ENCODE data around the gene PRDM5. TPM values are rescaled to one million over a fixed set of nuclear protein-coding genes. Genes with fewer than 3 reads are reported as not detected.

The PRDM5 gene
- total RNA-seq, 2 donors from 2014 or later = 9.2 to 9.3 TPM

- intact Hi-C loops (cut with DNase I) = no loop called here
- Histone ChIP-seq H3K4me3 (no peak overlapping the region), H3K9me3 (no peaks in the 10 kb centered on the region)
These were observed 5.6 kb downstream of the PRDM5 start for GRCh38 chr4:120916937-120917336.

GRCh38 chr4:120915336-120915735, 7.2 kb downstream of the PRDM5 start:
- no peak overlapping the region for H3K27ac ChIP-seq
- intact Hi-C loops (cut with DNase I) = no loop called here
- no peak for DNase-seq
- TF ChIP-seq CTCF (IDR thresholded peaks at IDR 0.05) = no peak
- H3K27me3 ChIP-seq = no peaks in the 10 kb centered on the region
- no peak overlapping the region for H3K4me3 ChIP-seq
- H3K36me3 ChIP-seq = no peaks in the 10 kb centered on the region
- no peaks in the 10 kb centered on the region for H3K9me3 ChIP-seq
- no peaks in the 10 kb centered on the region for H3K4me1 ChIP-seq
- H3K9ac ChIP-seq (ENCODE audit: low read depth in 2 of 2, low read length in 2 of 2) = no peak overlapping the region

More at GRCh38 chr4:120916937-120917336, 5.6 kb downstream of the PRDM5 start:
- H3K4me1 ChIP-seq = no peaks in the 10 kb centered on the region
- no peak for DNase-seq
- no peak for TF ChIP-seq CTCF (IDR thresholded peaks at IDR 0.05)
- no peak overlapping the region for H3K9ac ChIP-seq (ENCODE audit: low read depth in 2 of 2, low read length in 2 of 2)
- H3K27ac ChIP-seq = no peak overlapping the region
- H3K27me3 ChIP-seq = no peaks in the 10 kb centered on the region
- no peaks in the 10 kb centered on the region for H3K36me3 ChIP-seq

- no peak for DNase-seq
- Histone ChIP-seq H3K27me3 (no peaks in the 10 kb centered on the region), H3K4me1 (no peaks in the 10 kb centered on the region), H3K27ac (no peak overlapping the region), H3K4me3 (no peak overlapping the region), H3K36me3 (no peaks in the 10 kb centered on the region), H3K9ac (ENCODE audit: low read depth in 2 of 2, low read length in 2 of 2) (no peak overlapping the region), H3K9me3 (no peaks in the 10 kb centered on the region)
- intact Hi-C loops (cut with DNase I) = no loop called here
- no peak for TF ChIP-seq CTCF (IDR thresholded peaks at IDR 0.05)
These were observed 19.1 kb downstream of the PRDM5 start for GRCh38 chr4:120903419-120903818.

- H3K4me3 ChIP-seq = no peak overlapping the region
- no peak overlapping the region for H3K9ac ChIP-seq (ENCODE audit: low read depth in 2 of 2, low read length in 2 of 2)
- intact Hi-C loops (cut with DNase I) = no loop called here
- no peaks in the 10 kb centered on the region for H3K27me3 ChIP-seq
- no peaks in the 10 kb centered on the region for H3K9me3 ChIP-seq
- no peak for DNase-seq
- no peaks in the 10 kb centered on the region for H3K36me3 ChIP-seq
- no peak overlapping the region for H3K27ac ChIP-seq
- TF ChIP-seq CTCF (IDR thresholded peaks at IDR 0.05) = no peak
- H3K4me1 ChIP-seq = no peaks in the 10 kb centered on the region
These were observed 19.6 kb downstream of the PRDM5 start for GRCh38 chr4:120902925-120903324.

- no peaks in the 10 kb centered on the region for H3K36me3 ChIP-seq
- no peak overlapping the region for H3K9ac ChIP-seq (ENCODE audit: low read depth in 2 of 2, low read length in 2 of 2)
- TF ChIP-seq CTCF (IDR thresholded peaks at IDR 0.05) = no peak
- DNase-seq = no peak
- intact Hi-C loops (cut with DNase I) = no loop called here
- no peak overlapping the region for H3K4me3 ChIP-seq
- H3K9me3 ChIP-seq = no peaks in the 10 kb centered on the region
- H3K4me1 ChIP-seq = no peaks in the 10 kb centered on the region
- no peak overlapping the region for H3K27ac ChIP-seq
- no peaks in the 10 kb centered on the region for H3K27me3 ChIP-seq
These were observed 20.8 kb downstream of the PRDM5 start for GRCh38 chr4:120901731-120902130.
